HFFc6 (cell line): Measurements from ENCODE around the gene GSTM1. TPM values are rescaled to one million over a fixed set of nuclear protein-coding genes. Genes with fewer than 3 reads are reported as not detected.

ENCODE experiments used
- DNase-seq: peaks from one replicate; pipeline ENCODE4 v3.0.0-alpha.2; 2018
- H3K27ac Mint-ChIP-seq: 2 replicates; pipeline ENCODE4 v1.8.0; 2020; ENCODE audit warnings: mild to moderate bottlenecking, mixed read lengths
- H3K27me3 Mint-ChIP-seq: 2 replicates; pipeline ENCODE4 v1.8.0; 2021; ENCODE audit warnings: mild to moderate bottlenecking, moderate library complexity, mixed read lengths; ENCODE audit not compliant: insufficient read depth
- H3K36me3 Mint-ChIP-seq: 2 replicates; pipeline ENCODE4 v1.8.0; 2021; ENCODE audit warnings: low read depth, mixed read lengths
- H3K4me1 Mint-ChIP-seq: 2 replicates; pipeline ENCODE4 v1.8.0; 2020; ENCODE audit warnings: low read depth, mixed read lengths
- H3K4me3 Mint-ChIP-seq: 2 replicates; pipeline ENCODE4 v1.8.0; 2020; ENCODE audit warnings: mild to moderate bottlenecking, moderate library complexity, mixed read lengths
- H3K9me3 Mint-ChIP-seq: 2 replicates; pipeline ENCODE4 v1.8.0; 2020; ENCODE audit warnings: mild to moderate bottlenecking, mixed read lengths
- total RNA-seq, 6 experiments: library from RNA; stranded (reverse); fragmentation: NEBNext Ultra II Directional; extraction: Animal tissue kit (Norgen Biotek cat#: 25700); gene quantifications; 2 replicates in 1 of 6; 3 replicates in 5 of 6; pipeline ENCODE4 v1.2.3, GENCODE V29; 2021
- TF ChIP-seq, protein P1 (sequence below): fragments of 200-600 bp; sonication (generic); IDR thresholded peaks from 2 replicates; pipeline ENCODE4 v1.5.0; 2021; ENCODE audit warnings: antibody characterized with exemption, mild to moderate bottlenecking

GSTM1 gene
- total RNA-seq, 6 experiments from 2014 or later = 14.7 to 50.1 (median 46.5) TPM

DNA sequence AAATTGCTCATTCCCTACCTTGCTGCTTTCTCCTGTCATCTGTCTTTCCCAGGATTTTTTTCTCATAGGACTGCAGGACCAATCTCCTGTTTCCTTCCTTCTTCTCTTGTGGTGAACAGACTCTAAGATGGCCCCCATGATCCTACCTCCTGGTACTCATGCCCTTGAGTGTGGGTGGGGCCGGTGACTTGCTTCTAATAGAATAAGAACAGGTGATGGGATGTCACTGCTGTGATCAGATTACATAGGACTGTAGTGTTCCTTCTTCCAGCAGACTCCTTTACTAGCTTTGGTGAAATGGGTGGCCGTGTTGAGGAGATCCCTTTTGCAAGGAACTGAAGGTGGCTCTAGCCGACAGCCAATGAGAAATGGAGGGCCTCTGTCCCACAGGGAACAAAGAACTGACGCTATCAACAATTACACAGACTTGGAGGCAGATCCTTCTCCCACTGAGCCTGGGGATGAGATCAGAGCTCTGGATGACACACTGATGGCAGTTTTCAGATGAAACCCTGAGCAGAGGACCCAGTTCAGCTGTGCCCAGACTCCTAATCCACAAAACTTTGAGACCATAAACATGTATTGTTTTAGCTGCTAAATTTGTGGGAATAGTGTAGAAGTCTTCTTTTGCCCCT lies 45.7 kb downstream of the GSTM1 start:
- H3K27ac Mint-ChIP-seq = no peak overlapping the region
- no peak overlapping the region for H3K4me3 Mint-ChIP-seq
- H3K4me1 Mint-ChIP-seq = no peaks in the 10 kb centered on the region
- no peak for DNase-seq
- peaks cover 2% of the 10 kb centered on the region for H3K27me3 Mint-ChIP-seq
- H3K36me3 Mint-ChIP-seq = peaks cover 14% of the 10 kb centered on the region
- no peaks in the 10 kb centered on the region for H3K9me3 Mint-ChIP-seq
- TF ChIP-seq, protein P1, sequence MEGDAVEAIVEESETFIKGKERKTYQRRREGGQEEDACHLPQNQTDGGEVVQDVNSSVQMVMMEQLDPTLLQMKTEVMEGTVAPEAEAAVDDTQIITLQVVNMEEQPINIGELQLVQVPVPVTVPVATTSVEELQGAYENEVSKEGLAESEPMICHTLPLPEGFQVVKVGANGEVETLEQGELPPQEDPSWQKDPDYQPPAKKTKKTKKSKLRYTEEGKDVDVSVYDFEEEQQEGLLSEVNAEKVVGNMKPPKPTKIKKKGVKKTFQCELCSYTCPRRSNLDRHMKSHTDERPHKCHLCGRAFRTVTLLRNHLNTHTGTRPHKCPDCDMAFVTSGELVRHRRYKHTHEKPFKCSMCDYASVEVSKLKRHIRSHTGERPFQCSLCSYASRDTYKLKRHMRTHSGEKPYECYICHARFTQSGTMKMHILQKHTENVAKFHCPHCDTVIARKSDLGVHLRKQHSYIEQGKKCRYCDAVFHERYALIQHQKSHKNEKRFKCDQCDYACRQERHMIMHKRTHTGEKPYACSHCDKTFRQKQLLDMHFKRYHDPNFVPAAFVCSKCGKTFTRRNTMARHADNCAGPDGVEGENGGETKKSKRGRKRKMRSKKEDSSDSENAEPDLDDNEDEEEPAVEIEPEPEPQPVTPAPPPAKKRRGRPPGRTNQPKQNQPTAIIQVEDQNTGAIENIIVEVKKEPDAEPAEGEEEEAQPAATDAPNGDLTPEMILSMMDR = no peak

DNA sequence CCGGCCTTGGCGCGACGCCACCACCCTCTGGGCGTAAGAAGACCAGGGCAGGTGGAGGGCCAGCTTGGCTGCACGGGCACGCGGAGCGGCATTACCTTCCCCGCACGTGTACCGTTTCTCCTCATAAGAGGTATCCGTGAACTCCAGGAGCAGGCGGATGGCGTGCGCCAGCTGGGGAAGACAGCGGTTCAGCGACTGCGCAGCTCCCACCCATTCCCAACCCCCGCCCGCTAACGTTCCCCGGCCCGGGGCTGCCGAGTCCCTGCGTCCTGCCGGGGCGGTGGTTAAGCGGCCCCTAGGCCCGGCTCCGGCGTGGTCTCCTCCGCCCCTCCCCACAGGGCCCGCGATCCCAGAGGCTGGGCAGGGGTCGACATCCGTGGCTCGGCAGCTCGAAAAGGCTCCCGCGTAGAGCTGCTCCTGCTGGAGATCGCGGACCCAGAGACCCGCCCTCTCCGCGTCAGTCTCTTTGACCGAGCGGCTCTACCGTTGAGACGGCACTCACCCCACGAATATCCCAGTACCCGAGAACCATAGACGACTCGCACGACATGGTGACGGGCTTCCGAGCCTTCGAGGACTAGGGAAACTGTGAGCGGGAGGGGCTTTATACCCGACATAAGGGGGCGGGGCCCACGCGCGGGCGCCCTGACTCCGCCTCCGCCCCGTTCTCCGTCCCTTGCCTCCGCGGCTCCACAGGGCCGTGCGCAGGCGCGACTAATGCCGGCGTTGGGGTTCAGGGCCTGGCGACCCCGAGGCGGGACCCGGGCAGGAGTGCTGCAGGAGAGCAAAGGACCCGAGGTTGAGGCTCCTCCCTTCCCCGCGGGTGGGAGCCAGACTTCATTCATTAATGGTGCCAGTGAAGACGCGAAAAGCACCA lies 52.4 kb downstream of the GSTM1 start:
- H3K4me1 Mint-ChIP-seq = peaks cover 13% of the 10 kb centered on the region
- peak overlapping the region; percentile 90 for H3K4me3 Mint-ChIP-seq
- H3K27ac Mint-ChIP-seq = peak overlapping the region; percentile 70
- TF ChIP-seq, protein P1 = no peak
- no peaks in the 10 kb centered on the region; the same call in 1 of the 2 replicates for H3K9me3 Mint-ChIP-seq
- peaks cover 14% of the 10 kb centered on the region for H3K36me3 Mint-ChIP-seq
- DNase-seq = peak; percentile 42
- H3K27me3 Mint-ChIP-seq = peaks cover 12% of the 10 kb centered on the region

DNA sequence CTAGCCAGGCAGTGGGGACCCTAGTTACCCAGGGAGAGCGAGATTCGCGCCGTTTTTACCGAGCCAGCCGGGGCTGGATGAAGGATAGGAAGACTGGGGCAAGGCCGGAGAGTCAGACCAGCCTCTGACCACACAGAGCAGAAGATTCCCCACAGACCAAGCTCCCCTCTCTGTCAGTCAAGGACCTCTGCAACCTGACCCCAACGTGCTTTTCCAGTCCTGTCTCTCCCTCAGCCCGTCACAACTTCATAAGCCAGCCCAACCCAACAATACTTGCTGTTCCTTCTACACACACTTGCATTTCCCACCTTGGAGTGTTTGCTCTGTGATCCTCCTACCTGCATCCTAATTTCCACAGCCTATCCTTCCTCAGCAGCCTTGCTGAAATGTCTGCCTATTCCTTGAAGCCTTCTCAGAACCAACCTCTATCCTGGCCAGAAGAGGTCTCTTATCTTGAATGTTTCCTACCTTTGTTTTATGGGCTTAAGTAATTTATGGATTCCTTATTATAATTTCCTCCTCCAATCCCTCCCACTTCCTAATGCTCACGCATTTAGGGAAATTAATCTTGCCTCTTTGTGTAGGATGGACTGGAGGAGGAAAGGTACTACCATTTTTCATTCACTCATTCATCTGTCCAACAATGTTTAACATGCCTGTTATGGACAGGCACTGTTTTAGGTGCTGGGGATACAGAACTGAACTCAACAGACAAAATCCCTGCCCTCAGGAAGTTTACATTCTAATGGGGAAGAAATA lies 53.2 kb downstream of the GSTM1 start, which contains the start of gene GSTM3:
GSTM3 (minus strand) TSS at position 424 of the 759 bp plus-strand sequence. CDS start 751 bp downstream, outside the sequence.
- Mint-ChIP-seq H3K27ac (peak within 1 kb of the TSS; percentile 70), H3K36me3 (peaks cover 14% of the 10 kb centered on the region), H3K4me1 (peaks cover 13% of the 10 kb centered on the region), H3K4me3 (peak within 1 kb of the TSS; percentile 90), H3K27me3 (peaks cover 17% of the 10 kb centered on the region), H3K9me3 (no peaks in the 10 kb centered on the region; the same call in 1 of the 2 replicates)
- DNase-seq = no peak
- TF ChIP-seq, protein P1 = no peak

Other genes starting within 250 kb of the GSTM1 start
- gene SYPL2, start 221.3 kb upstream of the GSTM1 start, total RNA-seq = 10 to 100 TPM; 16.0 to 34.1 (median 18.5) TPM
- 1 to 10 TPM; 5.6 to 7.3 (median 6.4) TPM for gene ATXN7L2, start 203.9 kb upstream of the GSTM1 start, total RNA-seq
- 10 to 100 TPM in 1 of 6 experiments, 1 to 10 TPM in 5; 7.2 to 10.3 (median 8.1) TPM for gene CYB561D1, start 193.7 kb upstream of the GSTM1 start, total RNA-seq
- gene AMIGO1, start 178.1 kb upstream of the GSTM1 start, total RNA-seq = 1 to 10 TPM; 3.0 to 8.3 (median 4.3) TPM
- under 1 TPM in 1 of 6 experiments, not detected in 5; 0.12 TPM for gene GPR61, start 147.9 kb upstream of the GSTM1 start, total RNA-seq
- gene GNAI3, start 139.2 kb upstream of the GSTM1 start, total RNA-seq = 10 to 100 TPM; 10.6 to 11.7 (median 11.2) TPM
- under 1 TPM in 3 of 6 experiments, not detected in 3; 0.11 to 0.40 (median 0.34) TPM for gene GNAT2, start 68.2 kb upstream of the GSTM1 start, total RNA-seq
- 100 to 1,000 TPM; 127 to 172 (median 139) TPM for gene AMPD2, start 68.0 kb upstream of the GSTM1 start, total RNA-seq
- 10 to 100 TPM; 16.0 to 27.1 (median 24.8) TPM for gene GSTM4, start 31.7 kb upstream of the GSTM1 start, total RNA-seq
- 10 to 100 TPM; 32.4 to 53.4 (median 46.1) TPM for gene GSTM2, start 19.8 kb upstream of the GSTM1 start, total RNA-seq
- gene GSTM5, start 24.4 kb downstream of the GSTM1 start, total RNA-seq = 1 to 10 TPM; 4.3 to 7.1 (median 5.5) TPM
- gene GSTM3, start 53.2 kb downstream of the GSTM1 start, total RNA-seq = 10 to 100 TPM; 36.9 to 51.3 (median 43.6) TPM
- gene EPS8L3, start 76.1 kb downstream of the GSTM1 start, total RNA-seq = not detected
- 10 to 100 TPM; 28.7 to 79.3 (median 72.4) TPM for gene CSF1, start 223.0 kb downstream of the GSTM1 start, total RNA-seq